ENCODE measurements around the gene ZNF3.

GRCh38 chr7:100034871-100035510 is 46.5 kb downstream of the ZNF3 start:
- no peak for TF ChIP-seq CTCF (tag by site-specific recombination; IDR thresholded peaks at IDR 0.05)
- TF ChIP-seq ZNF10 (tag by site-specific recombination; IDR thresholded peaks at IDR 0.05) = no peak
- TF ChIP-seq ZNF626 (tag by site-specific recombination; IDR thresholded peaks at IDR 0.05) = no peak
- TF ChIP-seq ZNF214 (tag by site-specific recombination; IDR thresholded peaks at IDR 0.05; ENCODE audit: borderline replicate concordance) = no peak
- TF ChIP-seq MEIS1 (CRISPR knock-in tag; IDR thresholded peaks at IDR 0.05; ENCODE audit: borderline replicate concordance) = no peak
- TF ChIP-seq ZNF518A (tag by site-specific recombination; conservative IDR thresholded peaks at IDR 0.05; ENCODE audit: low read depth) = no peak
- no peak for TF ChIP-seq REST (tag by site-specific recombination; IDR thresholded peaks at IDR 0.05)
- TF ChIP-seq ZNF19 (tag by site-specific recombination; IDR thresholded peaks at IDR 0.05; ENCODE audit: low read depth) = no peak
- TF ChIP-seq RBAK (tag by site-specific recombination; IDR thresholded peaks at IDR 0.05) = no peak

All from HEK293 (cell line).